GM18520 (cell line): ENCODE data around the gene DNAH10.
A peak's percentile ranks its signal among the peaks of the same experiment; 100 is the strongest.
"Not testable (repeated sequence)": the region's sequence is repeated elsewhere in the genome, so short reads cannot be mapped to it uniquely, and the experiment has no call there.

ENCODE experiments used
- ATAC-seq: cut with Tn5 transposase; IDR thresholded peaks from one replicate; pipeline ENCODE4 v1.9.1; 2021; ENCODE audit not compliant: unreplicated experiment

Gene DNAH10

GRCh38 chr12:123748161-123748560 is 13.9 kb upstream of the DNAH10 start:
- no peak for ATAC-seq

GRCh38 chr12:123748661-123749060 is 13.4 kb upstream of the DNAH10 start:
- no peak for ATAC-seq

DNA sequence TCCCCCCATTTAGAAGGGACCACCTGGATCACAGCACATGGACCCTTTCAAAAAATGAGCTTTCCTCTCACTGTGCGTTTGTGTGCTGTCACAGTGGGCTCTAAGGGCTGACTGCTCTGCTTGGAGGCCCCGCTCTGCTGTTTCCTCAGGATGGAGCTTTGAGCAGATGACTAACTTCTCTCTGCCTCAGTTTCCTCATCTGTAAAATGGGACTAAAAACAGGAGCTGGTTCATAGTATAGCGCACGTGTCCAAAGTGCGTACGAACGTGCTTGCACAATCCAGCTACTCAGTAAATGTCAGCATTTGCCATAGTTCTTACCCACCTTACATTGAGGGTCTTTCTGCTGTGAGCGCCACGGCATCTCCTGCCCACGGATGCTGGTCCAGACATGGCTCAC is 12.7 kb upstream of the DNAH10 start:
- ATAC-seq, result no peak

DNA sequence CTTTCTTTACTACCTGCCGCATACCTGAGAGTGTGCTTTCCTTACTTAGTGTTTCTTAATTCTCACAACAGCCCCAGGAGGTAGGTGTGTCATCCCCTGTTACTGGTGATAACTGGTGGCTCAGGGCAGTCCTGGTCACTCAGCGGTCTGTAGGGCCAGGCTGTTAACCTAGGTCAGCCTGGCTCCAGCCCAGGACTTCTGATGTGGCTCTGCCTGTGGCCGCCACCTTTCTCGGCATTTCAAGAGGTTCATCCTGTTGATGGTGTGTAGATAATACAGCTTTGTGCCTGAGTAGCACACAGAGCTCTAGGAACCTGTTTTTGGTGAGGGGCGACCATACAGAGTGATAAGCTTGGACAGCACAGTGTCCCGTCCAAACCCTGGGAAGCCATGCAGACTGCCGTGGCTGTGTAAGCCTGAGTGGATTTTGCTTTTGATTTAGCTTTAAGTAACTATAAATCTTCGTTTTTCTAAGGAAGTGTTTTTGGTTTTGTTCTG is 11.9 kb upstream of the DNAH10 start:
- ATAC-seq, result no peak

GRCh38 chr12:123752046-123752445 is 10.1 kb upstream of the DNAH10 start:
- no peak for ATAC-seq

- ATAC-seq, result no peak
Measured at GRCh38 chr12:123754041-123754772, 7.9 kb upstream of the DNAH10 start.

GRCh38 chr12:123757561-123757960 is 4.5 kb upstream of the DNAH10 start:
- no peak for ATAC-seq

DNA sequence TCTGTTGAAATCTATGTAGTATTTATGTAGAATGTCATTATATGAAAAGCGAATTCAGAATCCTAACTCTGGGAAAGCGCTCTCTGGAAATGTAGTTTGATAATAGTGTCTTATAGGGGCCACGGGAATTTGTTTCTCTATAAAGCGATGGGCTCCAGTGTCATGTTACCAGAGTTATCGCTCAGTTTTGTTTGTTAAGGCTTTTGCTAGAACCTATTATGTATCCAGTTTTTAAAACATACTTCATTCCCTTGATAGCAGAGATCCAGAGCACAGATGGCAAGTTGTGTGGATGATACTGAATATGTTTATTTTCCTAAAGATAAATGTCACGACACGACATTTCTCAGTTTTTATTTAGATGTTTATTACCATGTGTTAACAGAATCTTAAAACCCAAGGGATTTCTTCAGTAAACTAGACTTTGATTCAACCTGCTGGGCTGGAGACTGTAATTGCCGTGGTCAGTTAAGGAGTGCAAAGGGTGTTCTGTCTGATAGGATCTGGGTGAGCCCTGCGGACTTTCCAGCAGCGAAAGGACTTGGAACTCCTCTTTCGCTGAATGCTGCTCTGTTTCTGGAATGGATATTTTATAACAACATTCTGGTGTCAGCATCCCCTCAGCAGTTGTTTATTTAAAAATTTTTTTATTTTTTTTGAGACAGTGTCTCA is 1.7 kb upstream of the DNAH10 start:
- no peak for ATAC-seq

- ATAC-seq, result no peak
Measured at GRCh38 chr12:123762715-123763052, 583 bp downstream of the DNAH10 start.

- no peak for ATAC-seq
Measured at GRCh38 chr12:123763093-123763492, 992 bp downstream of the DNAH10 start.

GRCh38 chr12:123764109-123764508 is 2.0 kb downstream of the DNAH10 start:
- no peak for ATAC-seq

DNA sequence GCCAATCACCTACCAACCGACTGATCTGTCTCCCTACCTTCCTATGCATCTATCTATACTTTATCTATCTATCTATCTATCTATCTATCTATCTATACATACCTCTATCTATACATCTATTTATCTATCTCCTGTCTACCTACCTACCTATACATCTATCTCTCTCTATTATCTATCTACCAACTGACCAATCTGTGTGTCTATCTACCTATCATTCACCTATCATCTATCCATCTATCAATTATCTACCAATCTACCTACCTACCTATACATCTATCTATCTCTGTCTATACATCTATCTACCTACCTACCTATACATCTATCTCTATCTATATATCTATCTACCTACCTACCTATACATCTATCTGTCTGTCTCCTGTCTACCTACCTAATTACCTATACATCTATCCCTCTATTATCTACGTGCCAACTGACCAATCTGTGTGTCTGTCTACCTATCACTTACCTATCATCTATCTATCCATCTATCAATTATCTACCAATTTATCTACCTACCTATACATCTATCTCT is 3.5 kb downstream of the DNAH10 start:
- ATAC-seq, result no peak

DNA sequence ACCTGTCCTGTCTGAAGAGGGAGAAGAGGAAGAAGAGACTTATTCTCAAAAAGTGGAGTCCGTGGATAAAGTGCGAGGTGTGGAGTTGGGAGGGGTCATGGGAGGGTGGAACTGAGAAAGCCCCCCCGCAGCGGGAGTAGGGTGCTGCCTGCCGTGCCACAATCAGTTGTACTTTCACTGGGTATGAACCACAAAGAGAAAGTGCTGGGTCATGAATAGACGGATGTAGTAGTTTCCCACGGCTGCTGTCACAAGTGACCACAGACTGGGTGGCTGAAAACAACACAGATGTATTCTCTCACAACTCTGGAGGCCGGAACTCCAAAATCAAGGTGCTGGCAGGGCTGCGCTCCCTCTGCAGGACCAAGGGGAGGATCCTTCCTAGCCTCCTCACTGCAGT is 5.5 kb downstream of the DNAH10 start:
- ATAC-seq, result peak; percentile 61

DNA sequence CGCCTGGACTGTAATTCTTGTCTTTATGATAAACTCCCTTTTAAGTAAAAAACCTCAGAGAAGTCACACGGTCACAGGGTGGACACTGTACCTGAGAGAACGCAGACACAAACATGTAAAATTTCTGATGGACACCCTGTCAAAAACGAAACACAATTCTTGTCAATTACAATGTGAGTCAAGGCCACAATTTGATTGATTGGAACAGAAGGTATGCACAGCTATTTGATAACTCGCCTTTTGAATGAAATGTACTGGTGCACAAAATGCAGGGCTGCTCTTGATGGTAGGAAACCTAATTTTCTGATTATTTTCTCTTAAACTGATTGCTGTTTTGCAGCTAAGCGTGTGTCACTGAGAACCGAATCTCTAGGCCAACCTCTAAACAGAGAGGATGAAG is 9.2 kb downstream of the DNAH10 start:
- ATAC-seq, result no peak

- no peak for ATAC-seq
Measured at GRCh38 chr12:123772074-123772473, 10.0 kb downstream of the DNAH10 start.

GRCh38 chr12:123773375-123773774 is 11.3 kb downstream of the DNAH10 start:
- ATAC-seq, result no peak

DNA sequence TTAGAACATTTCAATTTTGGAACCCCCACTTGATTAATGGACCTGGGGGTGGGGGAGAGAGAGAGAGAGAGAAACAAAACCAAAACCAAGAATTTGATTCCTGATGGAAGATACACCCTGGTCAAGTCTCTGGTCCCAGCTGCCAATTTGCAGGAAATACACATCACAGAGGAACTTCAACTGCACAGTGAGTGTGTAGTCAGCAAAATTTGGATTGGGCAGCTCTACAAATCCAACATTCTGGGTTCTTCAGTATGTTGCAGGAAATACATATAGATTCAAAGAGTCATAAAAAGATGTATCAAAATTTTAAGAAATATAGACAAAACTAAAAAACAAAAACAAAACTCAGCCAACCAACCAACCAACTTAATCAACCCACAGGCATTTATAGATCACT is 17.4 kb downstream of the DNAH10 start:
- ATAC-seq, result no peak

GRCh38 chr12:123782997-123783792 is 21.1 kb downstream of the DNAH10 start:
- no peak for ATAC-seq

GRCh38 chr12:123787466-123787865 is 25.4 kb downstream of the DNAH10 start:
- no peak for ATAC-seq

DNA sequence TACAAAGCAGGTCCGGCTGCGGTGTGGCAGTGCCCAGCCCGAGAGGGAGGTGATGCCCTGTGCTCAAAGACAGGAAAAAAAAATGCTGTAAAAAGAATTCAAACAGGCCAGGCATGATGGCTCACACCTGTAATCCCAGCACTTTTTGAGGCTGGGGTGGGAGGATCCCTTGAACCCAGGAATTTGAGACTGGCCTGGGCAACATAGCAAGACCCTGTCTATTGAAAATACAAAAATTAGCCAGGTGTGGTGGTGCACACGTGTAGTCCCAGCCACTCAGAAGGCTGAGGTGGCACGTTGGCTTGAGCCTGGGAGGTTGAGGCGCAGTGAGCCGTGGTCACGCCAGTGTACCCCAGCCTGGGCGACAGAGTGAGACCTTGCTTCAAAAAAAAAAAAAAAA is 26.4 kb downstream of the DNAH10 start:
- no peak for ATAC-seq

DNA sequence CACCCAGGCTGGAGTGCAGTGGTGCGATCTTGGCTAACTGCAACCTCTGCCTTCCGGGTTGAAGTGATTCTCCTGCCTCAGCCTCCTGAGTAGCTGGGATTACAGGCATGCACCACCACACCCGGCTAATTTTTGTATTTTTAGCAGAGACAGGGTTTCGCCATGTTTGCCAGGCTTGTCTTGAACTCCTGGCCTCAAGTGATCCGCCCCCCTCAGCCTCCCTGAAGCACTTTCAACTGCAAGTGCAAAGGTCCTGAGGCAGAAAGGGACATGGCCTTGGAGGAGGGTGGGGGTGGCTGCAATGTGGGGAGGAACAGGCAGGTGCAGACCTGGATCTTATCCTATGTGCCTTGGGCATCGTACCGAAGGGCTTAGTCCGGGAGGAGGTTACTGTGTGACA is 27.3 kb downstream of the DNAH10 start:
- not testable (repeated sequence) for ATAC-seq
